Measurements from ENCODE around the gene THRA. TPM values are rescaled to one million over a fixed set of nuclear protein-coding genes. Genes with fewer than 3 reads are reported as not detected.
A peak's percentile ranks its signal among the peaks of the same experiment; 100 is the strongest.

The THRA gene
- polyA plus RNA-seq, 2 donors = 10.5 to 11.0 TPM

DNA sequence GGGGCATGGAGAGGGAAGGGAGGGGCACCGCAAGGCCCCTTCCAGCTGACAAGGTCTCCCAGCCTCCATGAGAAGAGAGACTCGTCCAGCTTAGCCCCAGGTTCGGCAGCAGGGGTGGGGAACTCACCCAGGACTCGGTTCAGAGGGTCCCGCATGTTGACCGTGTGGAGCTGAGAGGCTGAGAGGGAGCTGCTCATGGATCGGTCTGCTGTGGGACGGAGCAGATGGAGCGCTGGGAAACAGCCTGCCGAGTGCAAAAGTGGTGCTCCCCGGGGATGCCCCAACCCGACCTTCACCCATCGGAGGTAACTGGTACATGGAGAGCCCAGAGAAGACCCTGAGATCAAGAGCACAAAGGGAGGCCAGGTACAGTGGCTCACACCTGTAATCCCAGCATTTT, 42.6 kb upstream of the THRA start:
- peaks cover 0 to 19% of the 10 kb centered on the region in 2 donors for H3K4me1 ChIP-seq (ENCODE audit: control insufficient read depth in 2 of 2, insufficient read depth in 2 of 2, low read length in 1 of 2)
- no peak overlapping the region for H3K27ac ChIP-seq (ENCODE audit: low read depth in 2 of 2, low read length in 1 of 2)
- 93% methylated on average over 13 of the region's 13 CpGs for WGBS, 2 donors

DNA sequence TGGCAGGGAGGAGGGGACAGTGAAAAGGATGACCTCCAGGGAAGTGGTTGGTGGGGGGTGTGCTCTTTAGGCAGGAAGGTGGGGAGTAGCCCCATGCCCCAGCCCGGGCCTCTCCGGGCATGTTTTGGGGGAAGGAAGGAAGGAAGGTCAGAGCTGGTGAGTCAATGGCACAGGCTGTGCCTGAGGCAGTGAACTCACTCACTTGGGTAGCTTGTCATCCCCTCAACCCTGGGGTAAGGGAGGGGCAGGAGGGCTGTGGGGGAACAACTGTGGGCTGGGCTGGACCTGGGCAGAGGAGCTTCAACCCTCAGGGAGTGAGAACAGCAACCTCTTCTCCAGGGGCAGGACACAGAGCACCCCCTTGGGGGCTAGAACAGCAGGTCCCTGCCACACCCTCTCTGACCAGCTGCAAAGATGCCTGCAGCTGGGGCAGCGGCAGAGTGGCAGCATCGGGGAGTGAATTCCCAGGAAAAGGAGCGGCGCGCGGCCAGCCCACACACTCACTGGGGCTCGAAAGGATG, 41.3 kb upstream of the THRA start:
- H3K36me3 ChIP-seq (ENCODE audit: control insufficient read depth in 2 of 2, insufficient read depth in 2 of 2, low read length in 1 of 2) = peaks cover 3 to 33% of the 10 kb centered on the region in 2 donors
- H3K4me1 ChIP-seq (ENCODE audit: control insufficient read depth in 2 of 2, insufficient read depth in 2 of 2, low read length in 1 of 2) = peaks cover 0 to 21% of the 10 kb centered on the region in 2 donors
- WGBS, 2 donors = 37 to 49% methylated on average over 9 of the region's 9 CpGs

More for the DNA sequence above, 42.6 kb upstream of the THRA start:
- H3K36me3 ChIP-seq (ENCODE audit: control insufficient read depth in 2 of 2, insufficient read depth in 2 of 2, low read length in 1 of 2) = peaks cover 3 to 32% of the 10 kb centered on the region in 2 donors
- no peaks in the 10 kb centered on the region for H3K9me3 ChIP-seq (ENCODE audit: control insufficient read depth in 2 of 2, insufficient read depth in 1 of 2, low read depth in 1 of 2, low read length in 1 of 2)
- no peak overlapping the region for H3K4me3 ChIP-seq (ENCODE audit: low read depth in 1 of 2, low read length in 2 of 2)
- no peaks in the 10 kb centered on the region for H3K27me3 ChIP-seq (ENCODE audit: control insufficient read depth in 1 of 2, insufficient read depth in 2 of 2, low read length in 2 of 2)

DNA sequence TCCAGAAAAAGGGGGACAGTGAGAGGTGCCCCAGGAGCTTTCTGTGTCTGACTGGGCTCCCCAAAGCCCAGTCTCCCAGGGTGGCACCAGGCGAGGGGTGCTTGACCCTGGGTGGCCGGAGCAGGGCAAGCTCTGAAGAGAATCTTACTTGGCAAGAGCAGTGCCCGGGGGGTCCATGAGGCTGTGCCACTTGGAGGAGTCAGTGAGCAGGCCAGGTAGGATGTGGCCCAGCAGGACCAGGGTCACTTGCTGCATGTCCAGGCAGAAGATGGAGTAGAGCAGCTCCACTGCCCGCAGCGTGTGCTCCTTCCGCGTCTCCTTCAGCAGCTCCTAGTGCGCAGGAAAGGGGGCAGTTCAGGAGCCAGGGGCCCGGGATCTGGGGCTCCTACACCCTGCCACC, 40.3 kb upstream of the THRA start:
- Histone ChIP-seq H3K4me3 (ENCODE audit: low read depth in 1 of 2, low read length in 2 of 2) (no peak overlapping the region), H3K9me3 (ENCODE audit: control insufficient read depth in 2 of 2, insufficient read depth in 1 of 2, low read depth in 1 of 2, low read length in 1 of 2) (no peaks in the 10 kb centered on the region), H3K27me3 (ENCODE audit: control insufficient read depth in 1 of 2, insufficient read depth in 2 of 2, low read length in 2 of 2) (no peaks in the 10 kb centered on the region), H3K36me3 (ENCODE audit: control insufficient read depth in 2 of 2, insufficient read depth in 2 of 2, low read length in 1 of 2) (peaks cover 3 to 36% of the 10 kb centered on the region in 2 donors), H3K4me1 (ENCODE audit: control insufficient read depth in 2 of 2, insufficient read depth in 2 of 2, low read length in 1 of 2) (peaks cover 4 to 25% of the 10 kb centered on the region in 2 donors), H3K27ac (ENCODE audit: low read depth in 2 of 2, low read length in 1 of 2) (no peak overlapping the region)
- 93 to 94% methylated on average over 9 of the region's 9 CpGs for WGBS, 2 donors

More for the DNA sequence above, 41.3 kb upstream of the THRA start:
- H3K27ac ChIP-seq (ENCODE audit: low read depth in 2 of 2, low read length in 1 of 2) = peak overlapping the region; percentile 34 to 43
- no peaks in the 10 kb centered on the region for H3K27me3 ChIP-seq (ENCODE audit: control insufficient read depth in 1 of 2, insufficient read depth in 2 of 2, low read length in 2 of 2)
- H3K4me3 ChIP-seq (ENCODE audit: low read depth in 1 of 2, low read length in 2 of 2) = no peak overlapping the region
- H3K9me3 ChIP-seq (ENCODE audit: control insufficient read depth in 2 of 2, insufficient read depth in 1 of 2, low read depth in 1 of 2, low read length in 1 of 2) = no peaks in the 10 kb centered on the region

DNA sequence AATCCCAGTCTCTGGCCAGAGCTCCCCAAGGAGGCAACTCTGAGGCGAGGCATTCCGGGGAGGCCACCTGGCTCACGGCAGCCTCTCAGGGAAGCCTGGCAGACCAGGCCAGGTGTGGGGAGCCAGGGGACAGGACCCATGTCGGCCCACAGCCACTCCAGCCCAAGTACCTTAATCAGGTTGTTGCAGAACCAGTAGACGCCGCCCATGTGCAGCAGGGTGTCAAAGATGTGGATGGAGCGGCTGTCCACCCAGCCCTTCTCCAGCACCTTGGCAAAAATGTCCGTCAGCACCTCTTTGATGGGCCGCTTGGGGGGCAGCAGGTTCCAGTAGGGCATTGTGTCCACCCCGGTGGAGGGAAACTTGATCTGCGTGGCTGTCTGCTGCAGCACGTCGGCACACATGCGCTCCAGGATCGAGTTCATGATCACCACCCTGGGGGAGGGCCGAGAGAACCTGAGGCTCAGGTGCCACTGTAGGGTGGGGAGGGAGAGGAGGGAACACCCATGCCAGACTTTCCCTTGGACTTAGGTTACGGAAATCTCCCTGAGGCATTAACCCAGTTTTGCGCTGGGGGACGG, 39.7 kb upstream of the THRA start:
- Histone ChIP-seq H3K4me1 (ENCODE audit: control insufficient read depth in 2 of 2, insufficient read depth in 2 of 2, low read length in 1 of 2) (peaks cover 4 to 24% of the 10 kb centered on the region in 2 donors), H3K36me3 (ENCODE audit: control insufficient read depth in 2 of 2, insufficient read depth in 2 of 2, low read length in 1 of 2) (peaks cover 3 to 39% of the 10 kb centered on the region in 2 donors), H3K27me3 (ENCODE audit: control insufficient read depth in 1 of 2, insufficient read depth in 2 of 2, low read length in 2 of 2) (no peaks in the 10 kb centered on the region), H3K9me3 (ENCODE audit: control insufficient read depth in 2 of 2, insufficient read depth in 1 of 2, low read depth in 1 of 2, low read length in 1 of 2) (no peaks in the 10 kb centered on the region), H3K4me3 (ENCODE audit: low read depth in 1 of 2, low read length in 2 of 2) (no peak overlapping the region), H3K27ac (ENCODE audit: low read depth in 2 of 2, low read length in 1 of 2) (no peak overlapping the region)
- 78 to 79% methylated on average over 19 of the region's 19 CpGs for WGBS, 2 donors

DNA sequence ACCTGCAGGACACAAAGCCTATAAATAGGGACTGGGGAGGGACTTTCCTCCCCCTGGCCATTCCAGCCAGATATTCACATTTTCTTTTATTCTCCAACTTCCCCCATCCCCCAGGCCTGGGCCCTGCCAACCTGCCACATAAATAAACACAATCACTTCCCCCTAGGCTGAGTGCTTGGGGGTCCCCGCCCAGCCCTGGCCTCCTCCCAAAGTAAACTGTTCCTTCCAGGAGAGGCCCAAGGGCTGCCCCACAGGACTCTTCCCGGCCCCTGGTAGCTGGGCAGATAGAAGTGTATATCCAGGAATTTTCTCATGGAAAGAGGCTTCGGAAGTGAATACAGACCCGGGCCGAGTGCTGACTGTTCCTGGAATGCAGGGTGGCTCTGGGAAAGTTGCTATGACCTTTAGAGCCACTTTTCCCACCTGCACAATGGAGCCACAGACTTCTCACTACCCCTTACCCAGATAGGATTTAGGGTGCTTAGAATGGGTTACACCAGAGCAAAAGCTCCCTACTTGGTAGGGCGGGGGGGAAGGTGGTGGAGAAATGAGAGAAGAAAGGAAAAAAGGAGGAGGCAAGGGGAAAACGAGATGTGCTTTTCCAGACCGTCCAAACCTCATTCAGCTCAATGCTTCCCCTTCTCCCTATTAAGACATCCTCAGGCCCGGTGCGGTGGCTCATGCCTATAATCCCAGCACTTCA, 39.0 kb upstream of the THRA start:
- H3K9me3 ChIP-seq (ENCODE audit: control insufficient read depth in 2 of 2, insufficient read depth in 1 of 2, low read depth in 1 of 2, low read length in 1 of 2) = no peaks in the 10 kb centered on the region
- 54 to 65% methylated on average over 10 of the region's 10 CpGs for WGBS, 2 donors
- no peak overlapping the region for H3K27ac ChIP-seq (ENCODE audit: low read depth in 2 of 2, low read length in 1 of 2)
- H3K4me1 ChIP-seq (ENCODE audit: control insufficient read depth in 2 of 2, insufficient read depth in 2 of 2, low read length in 1 of 2) = peaks cover 4 to 21% of the 10 kb centered on the region in 2 donors
- H3K36me3 ChIP-seq (ENCODE audit: control insufficient read depth in 2 of 2, insufficient read depth in 2 of 2, low read length in 1 of 2) = peaks cover 3 to 40% of the 10 kb centered on the region in 2 donors
- no peaks in the 10 kb centered on the region for H3K27me3 ChIP-seq (ENCODE audit: control insufficient read depth in 1 of 2, insufficient read depth in 2 of 2, low read length in 2 of 2)
- no peak overlapping the region for H3K4me3 ChIP-seq (ENCODE audit: low read depth in 1 of 2, low read length in 2 of 2)

DNA sequence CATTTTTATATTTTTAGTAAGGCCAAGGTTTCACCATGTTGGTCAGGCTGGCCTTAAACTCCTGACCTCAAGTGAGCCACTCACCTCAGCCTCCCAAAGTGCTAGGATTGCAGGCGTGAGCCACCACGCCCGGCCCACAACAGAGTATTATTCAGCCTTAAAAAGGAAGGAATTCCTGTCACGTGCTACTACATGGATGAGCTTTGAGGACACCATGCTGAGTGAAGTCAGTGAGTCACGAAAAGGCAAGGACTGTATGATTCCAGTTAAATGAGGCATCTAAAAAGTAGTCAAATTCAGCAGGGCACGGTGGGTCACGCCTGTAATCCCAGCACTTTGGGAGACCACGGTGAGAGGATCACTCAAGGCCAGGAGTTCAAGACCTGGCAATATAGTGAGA, 37.9 kb upstream of the THRA start:
- Histone ChIP-seq H3K4me3 (ENCODE audit: low read depth in 1 of 2, low read length in 2 of 2) (no peak overlapping the region), H3K36me3 (ENCODE audit: control insufficient read depth in 2 of 2, insufficient read depth in 2 of 2, low read length in 1 of 2) (peaks cover 0 to 40% of the 10 kb centered on the region in 2 donors), H3K4me1 (ENCODE audit: control insufficient read depth in 2 of 2, insufficient read depth in 2 of 2, low read length in 1 of 2) (peaks cover 4 to 21% of the 10 kb centered on the region in 2 donors)

DNA sequence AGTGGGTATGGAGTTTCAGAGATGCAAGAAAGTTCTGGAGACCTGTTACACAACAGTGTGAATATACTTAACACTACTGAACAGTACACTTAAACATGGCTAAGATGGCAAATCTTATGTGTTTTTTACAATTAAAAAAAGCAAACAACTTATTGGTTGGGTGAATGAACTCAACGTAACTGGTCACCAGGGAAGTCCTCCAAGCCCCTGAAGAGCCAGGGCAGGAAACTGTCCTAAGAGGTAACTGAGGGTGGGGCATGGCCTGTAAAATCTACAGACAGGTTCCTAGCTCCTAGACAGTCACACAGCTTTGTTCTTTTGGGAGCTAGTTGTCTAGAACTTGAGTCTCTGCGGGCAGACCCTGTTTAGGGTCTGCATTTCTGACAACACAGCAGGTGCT, 37.2 kb upstream of the THRA start:
- 69 to 78% methylated on average over 2 of the region's 2 CpGs for WGBS, 2 donors
- Histone ChIP-seq H3K36me3 (ENCODE audit: control insufficient read depth in 2 of 2, insufficient read depth in 2 of 2, low read length in 1 of 2) (peaks cover 0 to 37% of the 10 kb centered on the region in 2 donors), H3K27me3 (ENCODE audit: control insufficient read depth in 1 of 2, insufficient read depth in 2 of 2, low read length in 2 of 2) (no peaks in the 10 kb centered on the region), H3K27ac (ENCODE audit: low read depth in 2 of 2, low read length in 1 of 2) (peak overlapping the region in 1 of 2 donors; percentile 40), H3K9me3 (ENCODE audit: control insufficient read depth in 2 of 2, insufficient read depth in 1 of 2, low read depth in 1 of 2, low read length in 1 of 2) (no peaks in the 10 kb centered on the region), H3K4me1 (ENCODE audit: control insufficient read depth in 2 of 2, insufficient read depth in 2 of 2, low read length in 1 of 2) (peaks cover 4 to 21% of the 10 kb centered on the region in 2 donors), H3K4me3 (ENCODE audit: low read depth in 1 of 2, low read length in 2 of 2) (no peak overlapping the region)

More for the DNA sequence above, 37.9 kb upstream of the THRA start:
- Histone ChIP-seq H3K27ac (ENCODE audit: low read depth in 2 of 2, low read length in 1 of 2) (no peak overlapping the region), H3K9me3 (ENCODE audit: control insufficient read depth in 2 of 2, insufficient read depth in 1 of 2, low read depth in 1 of 2, low read length in 1 of 2) (no peaks in the 10 kb centered on the region), H3K27me3 (ENCODE audit: control insufficient read depth in 1 of 2, insufficient read depth in 2 of 2, low read length in 2 of 2) (no peaks in the 10 kb centered on the region)
- WGBS, 2 donors = 85 to 88% methylated on average over 8 of the region's 8 CpGs

DNA sequence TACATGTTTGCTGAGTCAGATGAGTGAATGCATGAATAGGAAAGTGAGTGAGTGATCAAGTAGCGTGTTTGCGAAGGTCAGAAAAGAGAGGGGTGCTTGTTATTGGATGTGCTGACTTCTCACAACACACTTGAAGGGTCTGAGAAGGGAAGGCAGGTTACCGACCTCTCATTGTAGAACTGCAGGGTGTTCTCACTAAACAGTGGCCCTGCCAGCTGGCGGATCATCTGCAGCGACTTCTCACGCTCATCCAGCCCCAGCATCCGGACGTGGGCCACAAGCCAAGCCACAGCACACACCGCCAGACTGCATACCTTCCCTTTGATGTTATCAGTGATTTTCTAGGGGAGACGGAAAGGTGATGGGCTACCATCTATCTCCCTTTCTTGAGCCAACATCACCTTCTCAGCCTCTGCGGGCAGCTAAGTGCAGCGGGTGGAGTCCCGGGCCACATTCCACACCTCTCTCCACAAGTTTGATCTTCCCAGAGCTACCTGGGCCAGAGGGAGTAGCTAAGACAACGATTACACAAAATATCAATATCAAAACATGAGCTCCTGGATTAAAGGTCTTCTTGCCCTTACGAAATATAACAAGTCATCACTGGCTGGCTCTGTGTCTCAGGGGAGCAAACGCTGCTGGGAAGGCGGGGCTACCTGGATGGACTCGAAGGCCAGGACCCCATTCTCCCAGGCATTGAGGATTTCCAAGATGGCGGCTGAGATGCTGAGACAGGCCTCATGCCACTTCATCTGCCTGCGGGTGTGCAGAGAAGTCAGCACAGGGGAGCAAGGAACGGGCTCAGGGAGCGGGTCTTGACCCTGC, 36.6 kb upstream of the THRA start:
- WGBS, 2 donors = 46 to 61% methylated on average over 22 of the region's 22 CpGs
- Histone ChIP-seq H3K4me1 (ENCODE audit: control insufficient read depth in 2 of 2, insufficient read depth in 2 of 2, low read length in 1 of 2) (peaks cover 4 to 21% of the 10 kb centered on the region in 2 donors), H3K36me3 (ENCODE audit: control insufficient read depth in 2 of 2, insufficient read depth in 2 of 2, low read length in 1 of 2) (peaks cover 0 to 41% of the 10 kb centered on the region in 2 donors)

DNA sequence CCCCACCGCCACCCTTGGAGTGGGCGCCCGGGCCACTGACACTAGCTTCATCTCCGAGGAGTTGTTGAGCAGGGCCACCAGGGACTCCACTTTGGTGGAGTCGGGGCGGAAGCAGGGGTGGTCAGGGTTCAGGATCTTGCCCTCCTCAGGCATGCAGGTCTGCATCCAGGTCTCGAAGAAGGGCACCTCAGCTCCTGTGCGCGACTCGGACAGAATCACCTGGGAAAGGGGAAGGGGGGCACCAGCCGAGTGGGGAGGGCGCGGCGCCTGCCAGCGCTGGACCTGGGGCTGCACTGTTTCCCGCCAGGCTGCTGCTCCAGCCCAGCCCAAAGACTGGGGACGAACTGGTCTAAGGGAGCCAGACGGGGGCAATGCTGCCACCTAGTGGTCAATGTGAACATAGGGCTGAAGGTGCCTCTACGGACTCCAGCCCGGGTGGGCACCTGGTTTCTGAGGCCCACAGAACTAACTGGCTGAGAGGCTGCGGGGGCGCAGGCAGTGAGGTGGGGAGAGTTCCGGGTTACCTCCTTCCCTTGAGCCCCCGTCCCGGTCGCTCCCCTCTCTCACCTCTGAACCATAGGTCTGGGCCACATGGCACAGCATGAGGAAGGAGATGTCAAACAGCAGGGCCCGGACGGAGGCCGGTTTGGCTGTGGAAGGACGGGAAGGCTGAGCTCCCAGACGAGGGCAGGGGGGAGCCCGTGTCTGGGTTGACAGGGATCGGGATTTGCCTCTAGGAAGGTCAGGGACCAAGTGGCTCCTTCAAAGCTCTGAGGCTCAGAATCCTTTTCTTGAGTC, 35.8 kb upstream of the THRA start:
- Histone ChIP-seq H3K27me3 (ENCODE audit: control insufficient read depth in 1 of 2, insufficient read depth in 2 of 2, low read length in 2 of 2) (no peaks in the 10 kb centered on the region), H3K36me3 (ENCODE audit: control insufficient read depth in 2 of 2, insufficient read depth in 2 of 2, low read length in 1 of 2) (peaks cover 2 to 48% of the 10 kb centered on the region in 2 donors), H3K4me3 (ENCODE audit: low read depth in 1 of 2, low read length in 2 of 2) (no peak overlapping the region), H3K27ac (ENCODE audit: low read depth in 2 of 2, low read length in 1 of 2) (peak overlapping the region; percentile 16 to 54), H3K9me3 (ENCODE audit: control insufficient read depth in 2 of 2, insufficient read depth in 1 of 2, low read depth in 1 of 2, low read length in 1 of 2) (no peaks in the 10 kb centered on the region), H3K4me1 (ENCODE audit: control insufficient read depth in 2 of 2, insufficient read depth in 2 of 2, low read length in 1 of 2) (peaks cover 4 to 13% of the 10 kb centered on the region in 2 donors)
- whole genome bisulfite sequencing, 2 donors = 29 to 34% methylated on average over 33 of the region's 33 CpGs

More for the DNA sequence above, 36.6 kb upstream of the THRA start:
- Histone ChIP-seq H3K9me3 (ENCODE audit: control insufficient read depth in 2 of 2, insufficient read depth in 1 of 2, low read depth in 1 of 2, low read length in 1 of 2) (no peaks in the 10 kb centered on the region), H3K4me3 (ENCODE audit: low read depth in 1 of 2, low read length in 2 of 2) (no peak overlapping the region), H3K27ac (ENCODE audit: low read depth in 2 of 2, low read length in 1 of 2) (peak overlapping the region; percentile 16 to 54), H3K27me3 (ENCODE audit: control insufficient read depth in 1 of 2, insufficient read depth in 2 of 2, low read length in 2 of 2) (no peaks in the 10 kb centered on the region)
